ENCODE data around the gene MCC. TPM values are rescaled to one million over a fixed set of nuclear protein-coding genes. Genes with fewer than 3 reads are reported as not detected.

Gene MCC
- 3.5 and 3.6 TPM in 2 replicates for total RNA-seq

DNA sequence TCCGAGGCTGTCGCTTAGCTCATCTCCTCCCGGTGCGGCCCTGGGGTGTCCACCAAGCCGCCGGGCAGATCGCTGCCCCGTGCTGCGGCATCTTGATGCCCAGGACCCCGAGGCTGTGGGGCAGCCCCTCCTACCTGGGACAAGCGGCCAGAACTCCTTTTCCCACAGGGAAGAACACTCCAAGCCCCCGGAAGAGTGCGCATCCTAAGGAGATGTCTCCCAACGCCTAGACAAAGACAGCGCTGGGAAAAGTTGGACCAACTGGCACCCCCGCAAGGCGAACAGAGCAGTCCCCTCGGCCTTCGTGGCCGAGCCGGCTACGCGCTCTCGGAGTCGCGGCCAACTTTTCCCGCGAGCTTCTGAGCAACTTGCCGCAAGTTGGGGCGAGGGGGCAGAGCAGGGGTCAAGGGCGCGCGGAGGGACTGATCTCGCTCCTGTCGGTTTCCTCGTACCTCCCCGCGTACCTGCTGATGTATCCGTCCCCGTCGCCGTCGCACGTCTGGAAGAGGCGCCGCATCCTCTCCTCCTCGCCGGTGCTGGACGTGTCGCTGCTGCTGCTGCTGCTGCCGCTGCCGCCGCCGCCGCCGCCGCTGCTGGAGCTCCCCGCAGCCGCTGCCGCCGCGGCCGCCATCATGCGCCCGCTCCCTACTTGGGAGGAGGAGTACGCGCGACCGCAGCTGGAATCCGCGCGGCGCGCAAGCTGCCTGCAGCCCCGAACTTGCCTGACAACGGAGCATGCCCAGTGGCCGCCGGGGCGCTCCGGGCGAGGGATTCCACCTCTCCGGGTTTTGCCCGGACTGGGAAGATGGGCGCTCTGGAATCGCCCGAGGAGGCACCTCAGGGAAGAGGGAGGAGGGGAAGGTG is at the start of gene MCC:
Gene MCC, minus strand, starts transcription at position 673 of the 864 bp plus-strand sequence.
- intact Hi-C loops (cut with micrococcal nuclease), result no loop called here

DNA sequence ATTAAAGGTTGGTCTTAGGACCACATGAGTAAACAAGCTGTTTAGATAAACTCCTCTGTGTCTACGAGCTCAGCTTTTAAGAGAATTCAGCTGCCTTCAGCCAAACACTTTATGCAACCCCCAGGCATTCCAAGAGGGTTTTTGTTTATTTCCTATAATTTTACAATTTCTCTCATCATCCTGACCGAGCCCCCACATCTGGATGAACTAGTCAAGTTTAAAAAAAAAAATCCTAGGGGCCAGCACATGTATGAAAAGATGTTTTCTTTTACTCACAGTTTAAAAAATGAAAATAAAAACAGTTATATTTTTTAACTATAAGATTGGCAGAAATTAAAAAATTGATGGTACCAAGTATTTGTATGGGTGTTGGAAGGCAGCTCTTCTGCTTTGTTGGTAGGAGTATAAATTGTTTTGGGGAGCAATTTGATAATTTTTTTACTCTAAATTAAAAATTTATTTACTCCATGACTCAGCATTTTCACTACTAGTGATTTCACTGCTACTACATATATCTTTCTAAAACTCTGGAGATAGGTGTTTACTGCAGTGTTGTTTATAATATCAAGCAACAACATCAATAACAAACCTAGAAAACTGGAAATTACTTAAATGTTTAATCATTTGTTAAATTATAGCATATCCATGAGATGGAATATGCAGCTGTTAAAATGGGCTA is 43.4 kb upstream of the MCC start:
- intact Hi-C loops (cut with micrococcal nuclease), result no loop called here

DNA sequence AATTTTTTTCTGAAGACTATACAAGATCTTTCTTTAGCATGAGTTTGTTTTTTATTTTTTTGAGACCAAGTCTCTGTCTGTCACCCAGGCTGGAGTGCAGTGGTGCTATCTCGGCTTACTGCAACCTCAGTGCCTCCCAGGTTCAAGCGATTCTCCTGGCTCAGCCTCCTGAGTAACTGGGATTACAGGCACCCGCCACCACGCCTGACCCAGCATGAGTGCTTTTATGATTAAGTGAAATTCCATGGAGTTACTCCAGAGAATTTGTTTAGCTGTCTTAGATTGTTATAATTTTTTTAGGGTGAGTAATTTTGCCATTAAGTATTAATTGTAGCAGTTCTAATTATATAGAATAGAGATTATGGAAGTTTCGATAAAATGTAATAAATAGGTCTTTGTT is 39.5 kb upstream of the MCC start:
- intact Hi-C loops (cut with micrococcal nuclease), result no loop called here

DNA sequence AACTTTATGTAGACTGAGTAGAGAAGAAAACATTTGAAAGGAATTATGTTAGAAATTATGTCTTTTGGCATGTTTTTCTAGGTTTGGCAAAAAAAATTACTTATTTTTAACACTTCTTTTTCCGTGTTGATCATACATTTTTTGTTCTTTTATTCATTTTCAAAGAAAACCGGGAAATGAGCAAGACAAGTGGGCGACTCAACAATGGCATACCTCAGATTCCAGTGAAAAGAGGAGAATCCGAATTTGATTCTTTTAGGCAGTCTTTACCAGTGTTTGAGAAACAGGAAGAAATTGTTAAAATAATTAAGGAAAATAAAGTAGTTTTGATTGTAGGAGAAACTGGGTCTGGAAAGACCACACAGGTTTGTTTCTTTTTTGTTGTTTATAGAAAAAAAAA is 38.2 kb upstream of the MCC start:
- intact Hi-C loops (cut with micrococcal nuclease), result no loop called here

DNA sequence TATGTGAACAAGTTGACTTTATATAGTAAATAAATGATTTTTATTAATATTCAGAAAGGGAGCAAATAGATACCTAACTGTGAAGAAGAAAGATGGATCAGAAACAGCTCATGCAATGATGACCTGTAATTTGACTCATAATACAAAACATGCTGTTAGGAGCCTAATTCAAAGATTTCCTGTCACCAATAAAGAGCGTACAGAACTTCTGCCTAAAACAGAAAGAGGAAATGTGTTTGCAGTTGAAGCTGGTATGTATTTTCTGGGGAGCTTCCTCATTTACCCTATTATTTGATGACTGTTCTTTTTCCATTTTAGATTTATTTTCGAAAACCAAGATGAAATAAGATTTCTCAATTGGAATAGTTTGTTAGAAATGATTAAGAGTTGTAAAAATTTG is 36.7 kb upstream of the MCC start:
- intact Hi-C loops (cut with micrococcal nuclease), result no loop called here

DNA sequence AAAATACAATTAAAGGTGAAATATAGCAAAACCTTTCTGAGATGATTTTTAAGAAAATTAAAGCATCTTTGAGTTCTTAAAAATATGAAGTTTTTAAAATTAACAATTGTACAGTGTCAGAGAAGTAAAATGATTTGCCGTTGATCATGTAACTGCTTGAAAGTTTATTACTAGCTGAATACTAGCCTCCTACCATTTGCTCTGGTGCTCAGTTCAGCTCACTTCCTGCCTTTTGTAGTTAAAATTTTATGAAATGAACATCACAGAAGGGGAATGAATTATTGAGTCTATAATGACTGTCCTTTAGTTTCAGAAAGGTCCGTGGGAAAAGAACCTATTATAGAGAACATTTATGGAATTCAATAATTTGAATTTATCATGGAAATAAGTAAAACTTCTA is 34.9 kb upstream of the MCC start:
- intact Hi-C loops (cut with micrococcal nuclease), result no loop called here

DNA sequence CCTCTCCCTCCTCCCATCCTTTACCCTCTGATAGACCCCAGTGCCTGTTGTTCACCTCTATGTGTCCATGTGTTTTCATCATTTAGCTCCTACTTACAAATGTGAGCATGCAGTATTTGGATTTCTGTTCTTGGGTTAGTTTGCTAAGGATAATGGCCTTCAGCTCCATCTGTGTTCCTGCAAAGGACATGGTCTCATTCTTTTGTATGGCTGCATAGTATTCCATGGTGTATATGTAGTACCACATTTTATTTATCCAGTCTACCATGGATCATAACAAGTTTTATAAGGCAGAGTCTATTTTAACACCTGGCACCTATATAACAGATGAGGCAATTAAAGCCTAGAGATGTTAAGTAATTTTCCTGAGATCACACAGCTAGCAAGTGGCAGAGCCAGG is 32.6 kb upstream of the MCC start:
- intact Hi-C loops (cut with micrococcal nuclease), result no loop called here

DNA sequence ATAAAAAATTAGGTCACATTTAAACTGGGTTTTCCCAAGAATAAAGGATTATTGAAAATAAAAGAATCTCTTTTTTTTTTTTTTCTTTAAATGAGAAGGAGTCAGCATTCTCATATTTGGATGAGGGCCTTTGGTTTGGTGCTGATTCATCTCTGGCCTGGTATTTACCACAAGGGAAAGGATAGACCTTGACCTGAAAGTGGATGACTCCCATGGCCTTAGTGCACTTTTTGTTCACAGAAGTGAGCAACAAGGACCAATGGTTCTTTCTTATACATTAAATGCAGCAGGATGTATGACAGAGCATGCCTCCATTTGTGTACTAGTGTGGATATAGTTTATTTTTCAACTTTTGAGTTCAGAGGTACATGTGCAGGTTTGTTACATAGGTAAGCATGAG is 32.2 kb upstream of the MCC start:
- intact Hi-C loops (cut with micrococcal nuclease), result no loop called here

DNA sequence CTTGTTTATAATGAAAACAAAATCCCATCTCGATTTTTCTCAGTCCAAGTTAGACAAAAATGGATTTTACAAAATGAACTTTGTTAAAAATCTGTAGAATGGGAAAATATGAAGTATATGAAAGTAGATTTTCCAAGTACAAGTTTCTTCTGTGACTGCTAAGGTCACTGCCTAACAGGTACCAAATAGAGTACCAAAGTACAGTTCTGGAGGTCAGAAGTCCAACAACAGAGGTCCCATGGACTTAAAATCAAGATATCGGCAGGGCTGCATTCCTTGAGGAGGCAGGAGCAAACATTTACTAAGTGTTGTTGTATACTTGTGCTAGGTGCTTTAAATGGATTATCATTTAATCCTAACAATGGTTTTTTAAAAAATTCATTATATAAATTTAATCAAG is 31.2 kb upstream of the MCC start:
- intact Hi-C loops (cut with micrococcal nuclease), result loop anchor here (10.0 kb wide), 2 partner anchors 1355 to 2005 kb away; partner anchors contain the start of gene STARD4

DNA sequence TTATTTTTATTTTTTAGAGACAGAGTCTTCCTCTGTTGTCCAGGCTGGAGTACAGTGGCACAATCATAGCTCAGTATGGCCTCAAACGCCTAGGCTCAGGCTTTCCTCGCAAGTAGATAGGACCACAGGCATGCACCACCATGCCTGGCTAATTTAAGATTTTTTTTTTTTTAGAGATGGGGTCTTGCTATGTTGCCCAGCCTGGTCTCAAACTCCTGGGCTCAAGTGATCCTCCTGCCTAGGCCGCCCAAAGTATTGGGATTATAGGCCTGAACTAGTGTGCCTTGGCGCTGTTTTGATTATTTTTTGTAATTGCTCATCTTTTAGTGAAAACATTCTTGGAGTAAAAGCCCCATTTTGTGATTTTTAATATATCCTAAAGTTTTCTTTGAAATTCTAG is 30.6 kb upstream of the MCC start:
- intact Hi-C loops (cut with micrococcal nuclease), result loop anchor here (10.0 kb wide), 2 partner anchors 1354 to 2004 kb away; partner anchors contain the start of gene STARD4

DNA sequence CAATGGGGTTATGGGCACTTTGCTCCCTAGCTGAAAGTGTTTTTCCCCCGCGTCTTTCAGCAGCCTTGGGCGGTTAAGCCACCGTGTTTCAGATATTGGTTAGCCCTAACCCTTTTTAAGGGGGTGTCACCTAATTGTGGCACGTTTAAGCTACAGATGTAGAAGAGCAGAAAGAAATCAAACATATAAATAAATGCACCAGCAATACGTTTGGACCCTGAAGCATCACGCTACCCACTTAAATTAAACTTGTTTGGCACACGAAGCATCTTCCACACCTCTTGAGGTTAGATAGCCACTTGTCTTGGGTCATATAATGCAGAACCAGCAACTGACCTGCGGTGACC is 26.0 kb upstream of the MCC start:
- intact Hi-C loops (cut with micrococcal nuclease), result loop anchor here (2.0 to 10.0 kb wide), 4 partner anchors 93 to 1999 kb away; partner anchors contain the start of gene STARD4

DNA sequence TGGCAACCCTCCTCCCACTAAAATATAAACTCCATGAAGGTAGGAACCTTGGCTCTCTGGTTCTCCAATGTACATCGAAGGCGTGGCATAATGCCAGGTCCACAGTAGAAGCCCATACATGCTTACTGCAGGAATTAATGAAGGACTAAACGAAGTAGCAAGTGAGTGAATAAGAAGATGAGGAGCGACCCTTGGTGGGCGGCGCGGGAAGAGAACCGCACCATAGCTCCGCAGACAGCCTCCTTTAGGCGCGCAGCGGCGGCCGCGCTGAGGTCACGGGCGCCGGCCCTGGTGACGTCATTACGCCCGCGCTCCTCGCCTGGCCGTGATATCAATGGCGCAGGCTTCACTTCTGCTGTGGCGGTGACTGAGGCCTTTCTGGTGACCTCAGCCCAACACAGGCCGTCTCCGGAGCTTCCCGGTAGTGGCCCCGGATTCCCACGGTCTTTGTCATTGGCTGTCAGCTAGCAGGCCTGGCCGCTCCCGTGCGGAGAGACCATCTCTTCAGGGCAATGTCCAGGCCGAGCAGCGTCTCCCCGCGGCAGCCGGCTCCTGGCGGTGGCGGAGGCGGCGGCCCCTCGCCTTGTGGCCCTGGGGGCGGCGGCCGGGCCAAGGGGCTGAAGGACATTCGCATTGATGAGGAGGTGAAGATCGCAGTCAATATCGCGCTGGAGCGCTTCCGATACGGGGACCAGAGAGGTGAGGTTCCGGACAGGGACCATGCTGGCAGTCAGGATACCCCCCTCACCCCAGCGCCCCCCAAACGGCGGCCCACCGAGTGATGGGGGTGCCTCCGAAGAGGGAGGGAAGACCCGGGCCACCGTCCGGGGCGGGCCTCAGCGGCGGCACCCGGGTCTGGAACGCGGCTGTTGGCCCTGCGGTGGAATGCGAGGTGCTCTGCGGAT is 25.4 kb upstream of the MCC start, which contains the start of gene YTHDC2:
Gene YTHDC2, plus strand, starts transcription at position 311 of the 905 bp plus-strand sequence. Its CDS starts 202 bp downstream, at position 513.
- intact Hi-C loops (cut with micrococcal nuclease), result loop anchor here (1.0 to 10.0 kb wide), 14 partner anchors 24 to 1999 kb away; partner anchors contain the start of genes DCP2, REEP5, SRP19 and STARD4

DNA sequence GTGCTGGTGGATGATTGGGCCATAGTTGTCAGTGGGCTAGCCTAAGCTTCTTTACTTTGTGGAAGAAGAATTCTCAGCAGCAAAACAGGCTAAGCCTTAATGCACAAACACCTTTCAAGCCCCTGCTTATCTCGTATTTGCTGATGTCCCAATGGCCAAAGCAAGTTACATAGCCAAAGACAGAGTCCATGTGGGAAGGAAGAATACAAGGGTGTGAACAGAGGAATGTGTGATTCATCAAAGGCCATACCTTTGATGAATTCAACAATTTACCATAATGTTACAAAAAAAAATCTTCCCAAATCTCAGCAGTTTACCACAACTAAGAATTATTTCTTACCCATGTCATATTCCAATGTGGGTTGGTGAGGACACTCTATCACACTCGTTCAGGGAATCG is 24.1 kb upstream of the MCC start:
- intact Hi-C loops (cut with micrococcal nuclease), result loop anchor here (2.0 to 10.0 kb wide), 6 partner anchors 218 to 1998 kb away; partner anchors contain the start of genes SRP19 and STARD4

DNA sequence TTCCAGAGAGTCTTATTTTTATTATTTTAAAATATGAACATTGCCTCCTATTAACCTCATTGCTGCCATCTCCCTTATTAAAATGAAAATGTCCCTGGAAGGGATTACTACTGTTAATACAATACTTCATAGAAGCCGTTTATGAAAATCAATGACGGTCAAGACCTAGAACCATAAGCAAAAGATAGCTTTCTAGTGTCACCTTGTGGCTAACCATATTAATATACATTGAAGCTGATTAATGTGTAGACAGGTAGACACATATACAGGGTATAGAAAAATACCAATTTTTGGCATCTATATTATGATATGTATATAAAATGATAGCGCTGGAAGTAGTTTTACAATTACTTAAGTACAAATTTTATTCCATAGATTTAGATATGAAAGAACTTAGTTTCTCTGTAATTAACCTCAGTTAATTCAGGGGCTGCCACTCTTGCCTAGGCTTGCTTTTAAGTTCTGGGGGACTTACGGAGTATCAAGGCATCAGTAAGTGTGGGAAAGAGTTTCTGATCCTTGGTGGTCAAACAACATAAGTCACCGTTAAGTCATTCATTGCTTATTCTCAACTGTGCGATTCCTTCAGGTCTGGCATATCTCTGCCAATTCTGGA is 22.7 kb upstream of the MCC start:
- intact Hi-C loops (cut with micrococcal nuclease), result loop anchor here (5.0 to 10.0 kb wide), 3 partner anchors 1346 to 1996 kb away; partner anchors contain the start of gene STARD4

DNA sequence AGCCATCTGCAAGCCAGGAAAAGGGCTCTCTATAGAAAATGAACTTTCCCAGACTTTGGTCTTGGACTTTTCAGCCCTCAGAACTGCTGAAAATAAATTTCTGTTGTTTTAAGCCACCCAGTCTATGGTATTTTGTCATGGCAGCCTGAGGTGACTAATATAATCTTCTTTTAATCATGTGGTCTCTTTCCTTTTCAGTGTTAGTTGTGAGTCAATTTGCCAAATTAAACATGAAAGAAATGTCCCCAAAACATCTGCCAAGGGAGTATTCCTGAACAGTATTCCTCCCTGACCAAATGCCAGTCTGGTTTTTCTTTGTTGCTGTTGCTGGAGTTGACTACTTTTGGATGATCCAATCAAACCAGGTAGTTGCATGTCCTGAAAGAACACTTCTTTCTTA is 20.5 kb upstream of the MCC start:
- intact Hi-C loops (cut with micrococcal nuclease), result no loop called here

DNA sequence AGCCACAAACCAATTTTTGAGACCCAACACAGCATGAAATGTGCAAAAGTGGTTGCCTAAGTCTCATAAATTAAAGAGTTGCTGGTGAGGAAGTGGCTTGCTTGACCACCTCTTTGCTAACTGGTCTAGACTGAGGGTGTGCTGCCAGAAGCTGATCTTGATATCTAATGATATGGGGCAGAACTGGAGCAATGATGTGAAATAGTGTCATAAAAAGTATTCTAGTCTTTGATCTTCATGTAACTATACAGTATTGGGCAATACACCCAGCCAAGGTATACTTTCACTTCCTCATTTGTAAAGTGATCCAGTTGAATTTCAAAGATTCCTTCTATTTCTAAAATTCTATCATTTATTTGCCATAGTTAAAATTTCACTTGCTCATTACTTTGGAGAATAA is 19.3 kb upstream of the MCC start:
- intact Hi-C loops (cut with micrococcal nuclease), result no loop called here

DNA sequence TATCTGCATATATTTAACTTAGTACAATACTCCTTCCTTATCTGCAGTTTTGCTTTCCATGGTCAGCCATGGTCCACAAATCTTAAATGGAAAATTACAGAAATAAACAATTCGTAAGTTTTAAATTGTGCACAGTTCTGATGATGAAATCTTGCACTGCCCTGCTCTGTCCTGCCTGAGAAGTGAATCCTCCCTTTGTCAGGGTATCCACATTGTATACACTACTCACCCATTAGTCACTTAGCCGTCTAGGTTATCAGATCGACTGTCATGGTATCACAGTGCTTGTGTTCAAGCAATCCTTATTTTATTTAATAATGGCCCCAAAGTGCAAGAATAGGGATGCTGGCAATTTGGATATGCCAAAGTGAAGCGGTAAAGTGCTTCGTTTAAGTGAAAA is 16.9 kb upstream of the MCC start:
- intact Hi-C loops (cut with micrococcal nuclease), result no loop called here

DNA sequence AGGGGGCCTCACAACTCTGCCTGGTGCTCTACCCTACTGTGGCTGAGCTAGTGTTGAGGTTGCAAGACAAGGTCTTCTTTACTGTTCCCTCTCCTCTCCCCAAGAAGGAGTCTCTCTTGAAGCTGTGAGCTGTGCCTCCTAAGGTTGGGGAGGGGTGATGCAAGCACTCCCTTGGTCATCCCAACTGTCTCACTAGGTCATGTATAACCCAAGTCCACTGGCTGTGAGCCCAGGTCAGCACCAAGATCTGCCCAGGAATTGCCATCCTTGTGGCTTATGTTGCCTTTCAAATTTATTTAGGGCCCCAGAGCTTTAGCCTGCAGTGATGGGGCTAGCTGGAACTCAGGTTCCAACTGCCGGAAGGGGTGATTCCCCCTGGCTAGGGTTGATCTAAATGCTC is 14.9 kb upstream of the MCC start:
- intact Hi-C loops (cut with micrococcal nuclease), result no loop called here

DNA sequence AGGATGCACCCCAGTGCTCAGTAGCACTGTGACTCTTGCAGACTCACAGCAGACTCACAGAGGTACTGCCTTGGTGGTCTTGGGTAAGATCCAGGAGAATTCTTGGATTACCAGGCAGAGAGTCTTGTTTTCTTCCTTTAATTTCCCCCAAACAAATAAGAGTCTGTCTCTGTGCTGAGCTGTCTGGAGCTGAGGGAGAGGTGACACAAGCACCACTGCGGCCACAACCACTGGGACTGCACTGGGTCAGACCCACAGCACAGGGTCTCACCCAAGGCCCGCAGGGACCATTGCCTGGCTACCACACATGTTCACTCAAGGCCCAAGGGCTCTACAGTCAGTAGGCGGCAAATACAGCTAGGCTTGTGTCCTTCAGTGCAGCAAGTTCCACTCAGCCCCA is 13.8 kb upstream of the MCC start:
- intact Hi-C loops (cut with micrococcal nuclease), result no loop called here

DNA sequence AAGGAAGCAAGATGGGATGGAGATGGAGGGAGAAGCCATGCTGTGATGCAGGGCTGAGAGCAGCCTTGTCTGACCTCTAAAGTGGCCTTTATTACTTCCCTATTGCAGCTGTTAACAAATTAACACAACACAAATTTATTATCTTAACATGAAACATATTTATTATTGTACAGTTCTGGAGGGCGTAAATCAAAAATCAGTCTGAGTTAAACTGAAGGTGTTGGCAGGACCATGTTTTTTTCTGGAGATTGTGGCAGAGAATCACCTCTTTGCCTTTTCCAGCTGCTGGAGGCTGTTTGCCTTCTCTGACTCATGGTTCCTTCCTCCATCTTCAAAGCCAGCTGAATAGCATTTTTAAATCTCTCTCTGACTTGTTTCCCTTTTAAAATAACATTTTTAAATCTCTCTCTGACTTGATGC is 7.2 kb upstream of the MCC start:
- intact Hi-C loops (cut with micrococcal nuclease), result no loop called here

DNA sequence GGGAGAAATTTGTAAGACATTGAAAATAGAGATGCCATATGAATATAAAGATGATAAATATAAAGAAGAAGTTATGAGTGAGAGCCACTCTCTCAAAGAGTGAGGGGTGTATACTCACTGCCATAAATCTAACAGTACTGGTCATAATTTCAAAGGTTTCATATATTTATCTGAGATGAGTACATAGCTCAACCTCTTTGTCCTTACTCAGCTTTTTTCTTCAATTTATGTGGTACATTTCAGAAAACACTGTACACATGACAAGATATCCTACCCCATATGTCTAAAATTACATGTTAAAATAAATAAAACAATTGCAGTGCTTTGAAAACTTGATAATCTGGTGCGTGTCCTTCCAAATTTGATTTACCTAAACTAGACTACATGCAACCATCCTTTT is 5.2 kb upstream of the MCC start:
- intact Hi-C loops (cut with micrococcal nuclease), result no loop called here
